ENCODE results near the gene NYNRIN. TPM values are rescaled to one million over a fixed set of nuclear protein-coding genes. Genes with fewer than 3 reads are reported as not detected.

NYNRIN gene
- total and polyA plus RNA-seq, 5 donors from 2014 or later: 0.02 to 0.22 TPM; not detected in 3

DNA sequence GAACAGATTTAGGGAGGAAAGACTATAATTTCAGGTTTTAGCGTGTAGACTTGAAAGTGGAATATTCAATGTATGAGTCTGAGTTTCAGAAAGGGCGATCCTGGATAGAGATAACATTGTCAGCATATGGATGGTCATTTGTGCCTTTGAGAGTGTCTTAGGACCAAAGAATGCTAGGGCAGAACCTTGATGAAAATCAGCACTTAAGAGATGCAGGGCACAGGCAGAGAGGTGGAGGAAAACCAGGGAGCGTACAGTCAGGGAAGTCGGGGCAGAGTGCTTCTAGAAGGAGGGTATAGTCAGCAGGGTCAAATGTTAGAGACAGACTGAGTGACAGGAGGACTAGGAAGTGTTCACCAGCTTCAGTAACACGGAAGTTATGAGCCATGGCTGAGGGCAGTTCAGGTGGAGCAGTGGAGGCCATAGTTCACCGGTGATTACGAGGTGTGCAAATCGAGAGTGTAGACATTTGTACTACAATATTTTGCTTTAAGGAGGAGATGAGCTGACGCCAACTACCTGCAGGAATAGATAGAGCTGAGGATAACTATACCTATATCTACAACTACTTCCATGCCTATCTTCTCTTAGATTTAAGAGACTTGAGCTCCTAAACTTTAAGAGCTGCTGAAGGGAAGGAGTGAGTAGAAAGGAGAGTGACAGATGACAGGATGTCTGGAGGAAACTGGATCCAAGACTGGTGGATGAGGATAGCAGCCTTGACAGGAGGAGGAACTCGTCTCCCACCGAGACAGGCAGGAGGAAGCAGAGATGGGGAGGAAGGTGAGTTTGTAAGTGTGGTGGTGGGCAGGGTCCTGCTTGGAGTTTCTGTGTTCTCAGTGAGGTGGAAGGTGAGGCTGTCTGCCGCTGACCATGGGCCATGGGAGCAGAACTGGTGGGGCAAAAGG is 24.1 kb downstream of the NYNRIN start:
- ATAC-seq (ENCODE audit: low read depth in 2 of 2) (no peak), DNase-seq (no peak)
- no peaks in the 10 kb centered on the region for H3K36me3 Mint-ChIP-seq
- no peak overlapping the region for H3K27ac Mint-ChIP-seq
- no peak overlapping the region for H3K4me3 Mint-ChIP-seq
- Histone ChIP-seq H3K9me3 (ENCODE audit: control insufficient read depth in 2 of 2, low read length in 2 of 2) (no peaks in the 10 kb centered on the region), H3K36me3 (ENCODE audit: control insufficient read depth, insufficient read depth, low read length) (no peaks in the 10 kb centered on the region), H3K4me3 (ENCODE audit: low read depth, low read length) (no peak overlapping the region), H3K27ac (ENCODE audit: insufficient read depth, low read length, poor library complexity, severe bottlenecking) (no peak overlapping the region), H3K4me1 (ENCODE audit: control insufficient read depth, insufficient read depth, low read length, poor library complexity, severe bottlenecking) (peaks cover 4% of the 10 kb centered on the region), H3K27me3 (ENCODE audit: control insufficient read depth, insufficient read depth, low read length) (peaks cover 2% of the 10 kb centered on the region)
- peaks cover 0 to 26% (median 19%) of the 10 kb centered on the region in 4 donors for H3K4me1 Mint-ChIP-seq
- no peaks in the 10 kb centered on the region for H3K9me3 Mint-ChIP-seq
- H3K27me3 Mint-ChIP-seq: peaks cover 19% of the 10 kb centered on the region

- Histone ChIP-seq H3K27me3 (ENCODE audit: control insufficient read depth, insufficient read depth, low read length) (no peaks in the 10 kb centered on the region), H3K9me3 (ENCODE audit: control insufficient read depth in 2 of 2, low read length in 2 of 2) (no peaks in the 10 kb centered on the region), H3K4me3 (ENCODE audit: low read depth, low read length) (no peak overlapping the region), H3K27ac (ENCODE audit: insufficient read depth, low read length, poor library complexity, severe bottlenecking) (no peak overlapping the region), H3K36me3 (ENCODE audit: control insufficient read depth, insufficient read depth, low read length) (no peaks in the 10 kb centered on the region), H3K4me1 (ENCODE audit: control insufficient read depth, insufficient read depth, low read length, poor library complexity, severe bottlenecking) (peaks cover 16% of the 10 kb centered on the region)
- peaks cover 4% of the 10 kb centered on the region for H3K27me3 Mint-ChIP-seq
- no peaks in the 10 kb centered on the region for H3K36me3 Mint-ChIP-seq
- H3K27ac Mint-ChIP-seq: peak overlapping the region; percentile 0 to 91 (median 23)
- peak overlapping the region; percentile 2 to 71 (median 36) for H3K4me3 Mint-ChIP-seq
- no peaks in the 10 kb centered on the region for H3K9me3 Mint-ChIP-seq
- DNase-seq (peak in 1 of 3 donors; percentile 84), ATAC-seq (ENCODE audit: low read depth in 2 of 2) (peak in 1 of 2 donors; percentile 5)
- peaks cover 0 to 38% (median 23%) of the 10 kb centered on the region in 4 donors for H3K4me1 Mint-ChIP-seq
These were observed 26.9 kb downstream of the NYNRIN start for GRCh38 chr14:24425704-24426103.

DNA sequence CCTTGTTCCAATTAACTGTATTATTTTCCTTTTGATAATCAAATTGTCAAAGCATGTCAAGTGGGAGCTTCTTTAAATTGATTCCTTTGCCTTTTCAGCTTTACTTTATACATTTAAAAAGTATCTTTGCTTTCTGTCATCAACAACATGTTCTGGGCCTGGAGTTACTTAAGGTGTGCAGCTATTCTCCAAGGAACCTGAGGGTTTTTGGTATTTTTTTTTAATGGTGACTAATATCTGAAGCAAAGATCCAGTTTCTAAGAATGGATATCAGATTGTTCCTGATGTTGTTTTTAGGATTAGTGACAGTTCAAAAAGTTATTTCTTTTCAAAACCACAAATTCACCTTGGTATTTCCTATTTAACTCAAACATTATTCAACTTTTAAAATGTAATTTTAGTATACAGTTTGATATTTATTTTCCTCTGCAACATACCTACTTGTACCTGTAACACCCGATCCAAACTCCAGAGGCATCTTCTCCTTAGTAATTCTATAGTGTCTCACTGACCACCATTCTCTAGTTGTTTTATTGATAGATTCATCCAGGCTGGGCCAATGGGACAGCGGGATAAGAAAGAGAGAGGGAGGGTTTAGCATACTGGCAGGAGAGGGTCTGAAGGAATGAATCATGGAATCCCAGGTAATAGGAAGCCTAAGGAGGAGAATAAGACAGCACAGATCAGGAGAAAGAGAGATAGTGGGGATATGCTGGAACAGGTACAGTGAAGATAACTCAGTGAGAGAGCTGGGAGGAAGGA is 27.5 kb downstream of the NYNRIN start:
- peaks cover 23% of the 10 kb centered on the region for H3K4me1 ChIP-seq (ENCODE audit: control insufficient read depth, insufficient read depth, low read length, poor library complexity, severe bottlenecking)
- no peaks in the 10 kb centered on the region for H3K27me3 ChIP-seq (ENCODE audit: control insufficient read depth, insufficient read depth, low read length)
- Mint-ChIP-seq H3K27me3 (no peaks in the 10 kb centered on the region), H3K27ac (peak overlapping the region; percentile 77 to 91 (median 83)), H3K4me1 (peaks cover 0 to 45% (median 27%) of the 10 kb centered on the region in 4 donors), H3K9me3 (no peaks in the 10 kb centered on the region), H3K4me3 (peak overlapping the region; percentile 2 to 71 (median 62)), H3K36me3 (no peaks in the 10 kb centered on the region)
- DNase-seq: no peak
- ATAC-seq (ENCODE audit: low read depth in 2 of 2): no peak
- H3K27ac ChIP-seq (ENCODE audit: insufficient read depth, low read length, poor library complexity, severe bottlenecking): no peak overlapping the region
- no peaks in the 10 kb centered on the region for H3K9me3 ChIP-seq (ENCODE audit: control insufficient read depth in 2 of 2, low read length in 2 of 2)
- H3K4me3 ChIP-seq (ENCODE audit: low read depth, low read length): no peak overlapping the region
- no peaks in the 10 kb centered on the region for H3K36me3 ChIP-seq (ENCODE audit: control insufficient read depth, insufficient read depth, low read length)

DNA sequence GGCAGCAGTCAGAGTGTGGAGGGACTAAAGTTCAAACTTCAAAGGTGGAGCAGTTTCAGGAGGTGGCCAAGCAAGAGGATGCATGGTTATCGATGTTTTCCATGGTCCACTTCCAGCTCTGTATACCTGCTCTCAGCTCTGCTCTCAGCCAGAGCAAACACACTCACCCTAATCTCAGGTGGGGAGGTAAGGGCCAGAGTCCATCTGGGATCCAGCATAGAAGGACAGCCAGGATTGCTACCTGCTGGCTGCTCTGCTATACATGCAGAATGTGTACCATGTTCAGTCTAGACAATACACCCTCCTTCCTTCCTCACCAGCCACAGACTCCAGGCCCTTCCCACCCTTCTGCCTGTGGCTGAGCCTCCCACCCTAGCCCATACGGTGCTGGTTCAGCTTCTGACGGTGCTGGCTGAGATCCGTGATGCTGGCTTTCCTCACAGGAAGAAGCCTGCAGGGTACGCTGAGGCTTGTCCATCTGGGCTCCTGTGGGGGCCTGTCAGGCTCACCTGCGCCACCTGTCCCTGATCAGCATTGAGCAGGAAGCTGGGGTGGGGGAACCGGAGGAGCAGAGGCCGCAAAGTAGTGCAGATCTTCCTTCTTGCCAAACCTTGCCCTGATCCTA is 28.2 kb downstream of the NYNRIN start:
- Mint-ChIP-seq H3K9me3 (no peaks in the 10 kb centered on the region), H3K4me3 (peak overlapping the region; percentile 37 to 69 (median 60)), H3K36me3 (peaks cover 5% of the 10 kb centered on the region), H3K27me3 (no peaks in the 10 kb centered on the region), H3K4me1 (peaks cover 0 to 52% (median 32%) of the 10 kb centered on the region in 4 donors), H3K27ac (peak overlapping the region; percentile 77 to 89 (median 83))
- no peak overlapping the region for H3K27ac ChIP-seq (ENCODE audit: insufficient read depth, low read length, poor library complexity, severe bottlenecking)
- ATAC-seq (ENCODE audit: low read depth in 2 of 2) (no peak), DNase-seq (peak in 1 of 3 donors; percentile 43)
- H3K9me3 ChIP-seq (ENCODE audit: control insufficient read depth in 2 of 2, low read length in 2 of 2): no peaks in the 10 kb centered on the region
- peaks cover 2% of the 10 kb centered on the region for H3K36me3 ChIP-seq (ENCODE audit: control insufficient read depth, insufficient read depth, low read length)
- no peak overlapping the region for H3K4me3 ChIP-seq (ENCODE audit: low read depth, low read length)
- no peaks in the 10 kb centered on the region for H3K27me3 ChIP-seq (ENCODE audit: control insufficient read depth, insufficient read depth, low read length)
- peaks cover 30% of the 10 kb centered on the region for H3K4me1 ChIP-seq (ENCODE audit: control insufficient read depth, insufficient read depth, low read length, poor library complexity, severe bottlenecking)

DNA sequence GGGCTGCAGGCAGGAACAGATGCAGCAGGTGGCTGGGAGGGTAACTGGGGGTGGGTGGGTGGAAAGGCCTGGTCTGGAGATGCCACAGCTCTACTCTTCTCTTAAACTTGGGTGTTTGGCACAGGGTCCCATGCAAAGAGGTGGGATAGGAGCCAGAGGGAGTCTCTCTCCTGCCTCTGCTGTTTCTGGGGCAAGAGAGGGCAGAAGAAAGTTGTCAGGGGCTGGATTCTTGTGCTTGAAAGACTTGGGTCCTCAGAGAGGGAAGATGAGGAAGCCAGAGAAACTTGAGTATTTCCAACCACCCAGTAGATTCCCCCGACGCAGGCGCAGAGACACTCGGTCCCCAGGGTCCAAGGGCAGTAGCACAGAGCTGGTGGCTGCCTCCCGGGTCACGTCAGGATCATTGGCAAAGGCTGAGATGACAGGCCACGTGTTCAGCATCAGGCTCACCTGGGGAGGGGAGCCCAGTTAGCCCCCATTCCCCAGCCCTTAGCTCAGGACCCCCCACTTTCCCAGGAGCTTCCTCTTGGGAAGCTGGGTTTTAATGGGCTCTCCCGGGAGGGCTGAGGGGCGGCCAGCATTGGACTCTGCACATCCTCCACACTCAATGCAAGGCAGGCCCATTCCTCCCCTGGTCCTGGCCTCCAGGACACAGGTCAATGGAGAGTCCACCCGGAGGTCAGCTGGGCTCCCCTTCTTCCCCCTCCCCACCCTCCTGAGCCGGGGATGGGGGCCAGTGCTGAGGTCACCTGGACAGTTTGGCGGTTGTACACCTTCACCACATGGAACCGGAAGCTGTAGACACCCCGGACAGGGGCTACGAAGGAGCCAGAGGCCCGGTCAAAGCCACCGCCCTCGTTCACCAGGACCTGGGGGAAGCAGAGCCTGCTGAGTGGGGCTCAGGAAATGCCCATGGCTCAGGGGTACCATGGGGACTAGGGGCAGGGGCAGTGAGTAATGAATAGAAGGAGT is 29.0 kb downstream of the NYNRIN start:
- H3K9me3 Mint-ChIP-seq: no peaks in the 10 kb centered on the region
- H3K4me3 Mint-ChIP-seq: peak overlapping the region in 3 of 4 donors; percentile 22 to 65 (median 35)
- Histone ChIP-seq H3K27ac (ENCODE audit: insufficient read depth, low read length, poor library complexity, severe bottlenecking) (no peak overlapping the region), H3K4me1 (ENCODE audit: control insufficient read depth, insufficient read depth, low read length, poor library complexity, severe bottlenecking) (peaks cover 32% of the 10 kb centered on the region), H3K36me3 (ENCODE audit: control insufficient read depth, insufficient read depth, low read length) (peaks cover 9% of the 10 kb centered on the region), H3K27me3 (ENCODE audit: control insufficient read depth, insufficient read depth, low read length) (no peaks in the 10 kb centered on the region), H3K9me3 (ENCODE audit: control insufficient read depth in 2 of 2, low read length in 2 of 2) (no peaks in the 10 kb centered on the region), H3K4me3 (ENCODE audit: low read depth, low read length) (no peak overlapping the region)
- DNase-seq (no peak), ATAC-seq (ENCODE audit: low read depth in 2 of 2) (no peak)
- H3K36me3 Mint-ChIP-seq: peaks cover 5% of the 10 kb centered on the region
- peak overlapping the region in 2 of 3 donors; percentile 60 to 69 for H3K27ac Mint-ChIP-seq
- peaks cover 0 to 53% (median 33%) of the 10 kb centered on the region in 4 donors for H3K4me1 Mint-ChIP-seq
- no peaks in the 10 kb centered on the region for H3K27me3 Mint-ChIP-seq

- ATAC-seq (ENCODE audit: low read depth in 2 of 2) (no peak), DNase-seq (no peak)
- H3K4me1 Mint-ChIP-seq: peaks cover 0 to 56% (median 37%) of the 10 kb centered on the region in 4 donors
- peak overlapping the region; percentile 93 to 98 (median 97) for H3K27ac Mint-ChIP-seq
- H3K4me3 ChIP-seq (ENCODE audit: low read depth, low read length): peak overlapping the region; percentile 24
- peaks cover 17% of the 10 kb centered on the region for H3K36me3 ChIP-seq (ENCODE audit: control insufficient read depth, insufficient read depth, low read length)
- peaks cover 10% of the 10 kb centered on the region for H3K36me3 Mint-ChIP-seq
- no peaks in the 10 kb centered on the region for H3K9me3 Mint-ChIP-seq
- peak overlapping the region; percentile 95 for H3K27ac ChIP-seq (ENCODE audit: insufficient read depth, low read length, poor library complexity, severe bottlenecking)
- H3K9me3 ChIP-seq (ENCODE audit: control insufficient read depth in 2 of 2, low read length in 2 of 2): no peaks in the 10 kb centered on the region
- H3K4me3 Mint-ChIP-seq: peak overlapping the region in 3 of 4 donors; percentile 89 to 95 (median 94)
- H3K4me1 ChIP-seq (ENCODE audit: control insufficient read depth, insufficient read depth, low read length, poor library complexity, severe bottlenecking): peaks cover 32% of the 10 kb centered on the region
- no peaks in the 10 kb centered on the region for H3K27me3 Mint-ChIP-seq
- no peaks in the 10 kb centered on the region for H3K27me3 ChIP-seq (ENCODE audit: control insufficient read depth, insufficient read depth, low read length)
These were observed 30.0 kb downstream of the NYNRIN start for GRCh38 chr14:24428628-24429394.

All from CD4-positive, CD25-positive, alpha-beta regulatory T cell (primary cell).